NCI-H128 (cell line): ENCODE results near the gene ZNF606.
"Not testable (repeated sequence)": the region's sequence is repeated elsewhere in the genome, so short reads cannot be mapped to it uniquely, and the experiment has no call there.

Experiments
- DNase-seq: peaks from one replicate; lab custom pipeline; 2025; ENCODE audit not compliant: unreplicated experiment; lab: John Stamatoyannopoulos, UW

ZNF606 gene

GRCh38 chr19:58010507-58010906, 7.9 kb upstream of the ZNF606 start:
- no peak for DNase-seq

GRCh38 chr19:58009666-58010301, 7.2 kb upstream of the ZNF606 start:
- peak; percentile 73 for DNase-seq

- no peak for DNase-seq
Observed at GRCh38 chr19:58009301-58009665, 6.7 kb upstream of the ZNF606 start.

GRCh38 chr19:58008877-58009276, 6.3 kb upstream of the ZNF606 start:
- DNase-seq: not testable (repeated sequence)

GRCh38 chr19:58007285-58007684, 4.7 kb upstream of the ZNF606 start:
- no peak for DNase-seq

- no peak for DNase-seq
Observed at GRCh38 chr19:58003174-58003828, 681 bp upstream of the ZNF606 start.

GRCh38 chr19:58001895-58002369, 688 bp downstream of the ZNF606 start:
- no peak for DNase-seq

GRCh38 chr19:58000677-58001076, 1.9 kb downstream of the ZNF606 start:
- no peak for DNase-seq

- DNase-seq: no peak
Observed at GRCh38 chr19:57992841-57993240, 9.8 kb downstream of the ZNF606 start.

GRCh38 chr19:57978586-57979289, 23.9 kb downstream of the ZNF606 start:
- DNase-seq: no peak

GRCh38 chr19:57974434-57974833, 28.2 kb downstream of the ZNF606 start, which contains the start of gene C19orf18:
C19orf18 (minus strand) TSS chr19:57974534; CDS start chr19:57974432, 102 bp downstream.
- no peak for DNase-seq

- DNase-seq: no peak
Observed at GRCh38 chr19:57964761-57965160, 37.9 kb downstream of the ZNF606 start.

- DNase-seq: no peak
Observed at GRCh38 chr19:57961785-57962184, 40.8 kb downstream of the ZNF606 start.

- DNase-seq: no peak
Observed at GRCh38 chr19:57954996-57955395, 47.6 kb downstream of the ZNF606 start.

- no peak for DNase-seq
Observed at GRCh38 chr19:57949702-57950101, 52.9 kb downstream of the ZNF606 start.

GRCh38 chr19:57949296-57949695, 53.3 kb downstream of the ZNF606 start:
- no peak for DNase-seq

GRCh38 chr19:57947419-57948134, 55.0 kb downstream of the ZNF606 start, which contains the start of gene ZNF256:
ZNF256 (minus strand) TSS chr19:57947706; CDS start chr19:57947474, 232 bp downstream.
- DNase-seq: peak; percentile 94

GRCh38 chr19:57947088-57947418, 55.6 kb downstream of the ZNF606 start:
- DNase-seq: no peak

- no peak for DNase-seq
Observed at GRCh38 chr19:57946316-57946715, 56.3 kb downstream of the ZNF606 start.

- DNase-seq: no peak
Observed at GRCh38 chr19:57941593-57941992, 61.0 kb downstream of the ZNF606 start.

- DNase-seq: no peak
Observed at GRCh38 chr19:57935731-57936130, 66.9 kb downstream of the ZNF606 start.
